A673 (cell line): Measurements from ENCODE around the gene TMEM186.

ENCODE experiments used
- CTCF ChIP-seq: fragments of 300-800, 200-600 bp; sonication (generic); conservative IDR thresholded peaks from 2 replicates; pipeline ENCODE4 v1.5.1; 2017; ENCODE audit warnings: low read depth, mild to moderate bottlenecking, antibody characterized with exemption, low read length, moderate library complexity, mixed read lengths
- EZH2 ChIP-seq: fragments of 200-600 bp; sonication (generic); IDR thresholded peaks from 2 replicates; pipeline ENCODE4 v1.6.1; 2017; ENCODE audit warnings: borderline replicate concordance, low read depth, mild to moderate bottlenecking, mixed read lengths, antibody characterized with exemption, low read length; ENCODE audit not compliant: poor library complexity, severe bottlenecking

GRCh38 chr16:8785408-8785807, 12.0 kb downstream of the TMEM186 start:
- TF ChIP-seq CTCF (no peak), EZH2 (no peak)
